Astrocyte (in vitro differentiated cells and primary cell): Measurements from ENCODE around the gene TCEA2. TPM values are rescaled to one million over a fixed set of nuclear protein-coding genes. Genes with fewer than 3 reads are reported as not detected.

ENCODE experiments used
- DNase-seq: peaks from one replicate; pipeline ENCODE4 v3.0.0-alpha.2; 2010; ENCODE audit warnings: low read depth
- FAIRE-seq: peaks from 2 replicates; lab custom pipeline; 2011; peaks lifted over from hg19 to GRCh38; lab: Jason Lieb, UNC
- H2AFZ ChIP-seq: 2 replicates; pipeline ENCODE4 v1.6.0; 2012; ENCODE audit warnings: low read depth, low read length, inconsistent platforms
- H3K27ac ChIP-seq: 2 replicates; pipeline ENCODE4 v1.5.1; 2011; ENCODE audit warnings: low read depth, low read length, inconsistent platforms
- H3K27me3 ChIP-seq: 2 replicates; pipeline ENCODE4 v1.6.0; 2011; ENCODE audit warnings: low read length, inconsistent platforms; ENCODE audit not compliant: insufficient read depth
- H3K36me3 ChIP-seq: 2 replicates; pipeline ENCODE4 v1.5.1; 2011; ENCODE audit warnings: low read length, inconsistent platforms; ENCODE audit not compliant: insufficient read depth
- H3K4me1 ChIP-seq: 2 replicates; pipeline ENCODE4 v1.5.1; 2011; ENCODE audit warnings: low read length, inconsistent platforms; ENCODE audit not compliant: insufficient read depth
- H3K4me2 ChIP-seq: 2 replicates; pipeline ENCODE4 v1.6.0; 2012; ENCODE audit warnings: low read length, inconsistent platforms
- H3K4me3 ChIP-seq: 2 replicates; pipeline ENCODE4 v1.5.1; 2011; ENCODE audit warnings: low read depth, mild to moderate bottlenecking, low read length, inconsistent platforms; ENCODE audit not compliant: insufficient read depth
- H3K79me2 ChIP-seq: 2 replicates; pipeline ENCODE4 v1.6.0; 2012; ENCODE audit warnings: mild to moderate bottlenecking, low read length, inconsistent platforms; ENCODE audit not compliant: insufficient read depth
- H3K9ac ChIP-seq: 2 replicates; pipeline ENCODE4 v1.6.0; 2012; ENCODE audit warnings: mild to moderate bottlenecking, low read length, inconsistent platforms
- H3K9me3 ChIP-seq: 2 replicates; pipeline ENCODE4 v1.5.1; 2012; ENCODE audit warnings: low read depth, mild to moderate bottlenecking, low read length, inconsistent platforms; ENCODE audit not compliant: insufficient read depth
- H4K20me1 ChIP-seq: 2 replicates; pipeline ENCODE4 v1.6.0; 2012; ENCODE audit warnings: low read length, inconsistent platforms; ENCODE audit not compliant: insufficient read depth
- H3K27ac Mint-ChIP-seq: one replicate; pipeline ENCODE4 v1.8.0; 2021; ENCODE audit warnings: mild to moderate bottlenecking, mixed read lengths; ENCODE audit not compliant: unreplicated experiment
- H3K27me3 Mint-ChIP-seq: one replicate; pipeline ENCODE4 v1.8.0; 2021; ENCODE audit warnings: low read depth, mixed read lengths; ENCODE audit not compliant: unreplicated experiment
- H3K36me3 Mint-ChIP-seq: one replicate; pipeline ENCODE4 v1.8.0; 2021; ENCODE audit warnings: low read depth, mixed read lengths; ENCODE audit not compliant: unreplicated experiment
- H3K4me1 Mint-ChIP-seq: one replicate; pipeline ENCODE4 v1.8.0; 2021; ENCODE audit warnings: low read depth, mixed read lengths; ENCODE audit not compliant: unreplicated experiment
- H3K4me3 Mint-ChIP-seq: one replicate; pipeline ENCODE4 v1.8.0; 2021; ENCODE audit warnings: mild to moderate bottlenecking, moderate library complexity, mixed read lengths; ENCODE audit not compliant: unreplicated experiment
- H3K9me3 Mint-ChIP-seq: one replicate; pipeline ENCODE4 v1.8.0; 2021; ENCODE audit warnings: mild to moderate bottlenecking, mixed read lengths; ENCODE audit not compliant: unreplicated experiment
- EZH2 ChIP-seq: IDR thresholded peaks from 2 replicates; pipeline ENCODE4 v1.6.1; 2012; ENCODE audit warnings: mild to moderate bottlenecking, low read length, inconsistent platforms; ENCODE audit not compliant: insufficient read depth
- total RNA-seq: library from RNA; stranded (reverse); gene quantifications from 2 replicates; pipeline ENCODE4 v1.2.1, GENCODE V29; 2021
- TF ChIP-seq, protein P1 (sequence below): IDR thresholded peaks from 2 replicates; pipeline ENCODE4 v1.5.1; 2011; ENCODE audit warnings: low read depth, mild to moderate bottlenecking, inconsistent platforms, low read length, moderate library complexity; ENCODE audit not compliant: insufficient read depth

TCEA2 gene
- total RNA-seq, 1 donor from 2014 or later, result 53.1 TPM

GRCh38 chr20:64077541-64077875, 14.5 kb downstream of the TCEA2 start:
- TF ChIP-seq, protein P1, sequence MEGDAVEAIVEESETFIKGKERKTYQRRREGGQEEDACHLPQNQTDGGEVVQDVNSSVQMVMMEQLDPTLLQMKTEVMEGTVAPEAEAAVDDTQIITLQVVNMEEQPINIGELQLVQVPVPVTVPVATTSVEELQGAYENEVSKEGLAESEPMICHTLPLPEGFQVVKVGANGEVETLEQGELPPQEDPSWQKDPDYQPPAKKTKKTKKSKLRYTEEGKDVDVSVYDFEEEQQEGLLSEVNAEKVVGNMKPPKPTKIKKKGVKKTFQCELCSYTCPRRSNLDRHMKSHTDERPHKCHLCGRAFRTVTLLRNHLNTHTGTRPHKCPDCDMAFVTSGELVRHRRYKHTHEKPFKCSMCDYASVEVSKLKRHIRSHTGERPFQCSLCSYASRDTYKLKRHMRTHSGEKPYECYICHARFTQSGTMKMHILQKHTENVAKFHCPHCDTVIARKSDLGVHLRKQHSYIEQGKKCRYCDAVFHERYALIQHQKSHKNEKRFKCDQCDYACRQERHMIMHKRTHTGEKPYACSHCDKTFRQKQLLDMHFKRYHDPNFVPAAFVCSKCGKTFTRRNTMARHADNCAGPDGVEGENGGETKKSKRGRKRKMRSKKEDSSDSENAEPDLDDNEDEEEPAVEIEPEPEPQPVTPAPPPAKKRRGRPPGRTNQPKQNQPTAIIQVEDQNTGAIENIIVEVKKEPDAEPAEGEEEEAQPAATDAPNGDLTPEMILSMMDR, result no peak
- TF ChIP-seq EZH2, result no peak
- no peak overlapping the region for H3K4me3 Mint-ChIP-seq
- H3K27me3 ChIP-seq, result no peaks in the 10 kb centered on the region
- H3K4me1 Mint-ChIP-seq, result no peaks in the 10 kb centered on the region
- H3K4me2 ChIP-seq, result no peak overlapping the region
- no peaks in the 10 kb centered on the region for H3K36me3 Mint-ChIP-seq
- DNase-seq (no peak), FAIRE-seq (no peak)
- H4K20me1 ChIP-seq, result peaks cover 15% of the 10 kb centered on the region
- no peak overlapping the region for H3K27ac ChIP-seq
- no peak overlapping the region for H2AFZ ChIP-seq
- no peaks in the 10 kb centered on the region for H3K9me3 ChIP-seq
- H3K9me3 Mint-ChIP-seq, result no peaks in the 10 kb centered on the region
- no peaks in the 10 kb centered on the region for H3K79me2 ChIP-seq
- no peak overlapping the region for H3K9ac ChIP-seq
- no peaks in the 10 kb centered on the region for H3K36me3 ChIP-seq
- H3K4me3 ChIP-seq, result no peak overlapping the region
- no peak overlapping the region for H3K27ac Mint-ChIP-seq
- H3K4me1 ChIP-seq, result peaks cover 8% of the 10 kb centered on the region
- no peaks in the 10 kb centered on the region for H3K27me3 Mint-ChIP-seq

- H3K27me3 Mint-ChIP-seq, result no peaks in the 10 kb centered on the region
- Histone ChIP-seq H3K4me2 (peak overlapping the region; percentile 96), H2AFZ (no peak overlapping the region), H3K79me2 (no peaks in the 10 kb centered on the region), H3K4me1 (peaks cover 8% of the 10 kb centered on the region), H3K4me3 (no peak overlapping the region), H3K36me3 (no peaks in the 10 kb centered on the region), H4K20me1 (peaks cover 15% of the 10 kb centered on the region), H3K27ac (no peak overlapping the region), H3K9ac (no peak overlapping the region), H3K27me3 (peaks cover 3% of the 10 kb centered on the region), H3K9me3 (no peaks in the 10 kb centered on the region)
- H3K4me1 Mint-ChIP-seq, result no peaks in the 10 kb centered on the region
- no peak for DNase-seq
- H3K4me3 Mint-ChIP-seq, result no peak overlapping the region
- TF ChIP-seq, protein P1, result no peak
- TF ChIP-seq EZH2, result no peak
- no peaks in the 10 kb centered on the region for H3K9me3 Mint-ChIP-seq
- no peak for FAIRE-seq
- H3K36me3 Mint-ChIP-seq, result no peaks in the 10 kb centered on the region
- no peak overlapping the region for H3K27ac Mint-ChIP-seq
Measured at GRCh38 chr20:64077876-64078551, 15.0 kb downstream of the TCEA2 start.

GRCh38 chr20:64078934-64079272, 15.9 kb downstream of the TCEA2 start:
- H3K27me3 Mint-ChIP-seq, result no peaks in the 10 kb centered on the region
- Histone ChIP-seq H3K4me3 (peak overlapping the region; percentile 66), H3K36me3 (no peaks in the 10 kb centered on the region), H3K4me2 (peak overlapping the region; percentile 96), H3K27me3 (peaks cover 6% of the 10 kb centered on the region), H3K9me3 (no peaks in the 10 kb centered on the region), H2AFZ (no peak overlapping the region), H3K9ac (peak overlapping the region; percentile 79), H3K79me2 (no peaks in the 10 kb centered on the region), H3K27ac (no peak overlapping the region), H4K20me1 (peaks cover 15% of the 10 kb centered on the region), H3K4me1 (peaks cover 12% of the 10 kb centered on the region)
- H3K4me1 Mint-ChIP-seq, result no peaks in the 10 kb centered on the region
- H3K4me3 Mint-ChIP-seq, result peak overlapping the region; percentile 80
- H3K27ac Mint-ChIP-seq, result no peak overlapping the region
- no peaks in the 10 kb centered on the region for H3K36me3 Mint-ChIP-seq
- FAIRE-seq, result no peak
- DNase-seq, result no peak
- no peak for TF ChIP-seq EZH2
- TF ChIP-seq, protein P1, result no peak
- H3K9me3 Mint-ChIP-seq, result no peaks in the 10 kb centered on the region
